Activated T-helper 17 cell treated with anti-CD3 and anti-CD28 coated beads, Interleukin-2, amount 50 U/mL, for 72 hours (primary cell): ENCODE data around the gene NDUFAF2. TPM values are rescaled to one million over a fixed set of nuclear protein-coding genes. Genes with fewer than 3 reads are reported as not detected.
"Not testable (repeated sequence)": the region's sequence is repeated elsewhere in the genome, so short reads cannot be mapped to it uniquely, and the experiment has no call there.

ENCODE experiments used
- ATAC-seq: fragments of 150-1000 bp; cut with Tn5 transposase; replicated peaks from 2 replicates; pipeline ENCODE4 v1.10.0; 2021; ENCODE audit warnings: mild to moderate bottlenecking, moderate library complexity
- H3K27ac Mint-ChIP-seq: one replicate; pipeline ENCODE4 v1.8.0; 2022; ENCODE audit warnings: mixed read lengths
- H3K27me3 Mint-ChIP-seq: one replicate; pipeline ENCODE4 v1.8.0; 2022; ENCODE audit warnings: mixed read lengths
- H3K36me3 Mint-ChIP-seq: one replicate; pipeline ENCODE4 v1.8.0; 2022; ENCODE audit warnings: low read depth, mild to moderate bottlenecking, mixed read lengths
- H3K4me1 Mint-ChIP-seq: one replicate; pipeline ENCODE4 v1.8.0; 2022; ENCODE audit warnings: mixed read lengths
- H3K4me3 Mint-ChIP-seq: one replicate; pipeline ENCODE4 v1.8.0; 2022; ENCODE audit warnings: mild to moderate bottlenecking, mixed read lengths
- H3K9me3 Mint-ChIP-seq: one replicate; pipeline ENCODE4 v1.8.0; 2022; ENCODE audit warnings: mixed read lengths
- total RNA-seq, 2 donors: library from RNA; stranded (reverse); gene quantifications; one replicate each; pipeline ENCODE4 v1.2.3, GENCODE V29; 2022

Gene NDUFAF2
- total RNA-seq, 2 donors from 2014 or later, result 13.6 to 30.4 TPM

GRCh38 chr5:60961685-60962084, 16.7 kb downstream of the NDUFAF2 start:
- Mint-ChIP-seq H3K4me1 (no peaks in the 10 kb centered on the region), H3K27me3 (no peaks in the 10 kb centered on the region), H3K9me3 (peaks cover 3% of the 10 kb centered on the region), H3K4me3 (no peak overlapping the region), H3K36me3 (no peaks in the 10 kb centered on the region), H3K27ac (no peak overlapping the region)
- ATAC-seq, result no peak

- Mint-ChIP-seq H3K4me3 (no peak overlapping the region), H3K27me3 (no peaks in the 10 kb centered on the region), H3K9me3 (peaks cover 16% of the 10 kb centered on the region), H3K4me1 (peaks cover 9% of the 10 kb centered on the region), H3K36me3 (no peaks in the 10 kb centered on the region), H3K27ac (no peak overlapping the region)
- ATAC-seq, result peak; percentile 99
Observed at GRCh38 chr5:60972231-60972630, 27.2 kb downstream of the NDUFAF2 start.

DNA sequence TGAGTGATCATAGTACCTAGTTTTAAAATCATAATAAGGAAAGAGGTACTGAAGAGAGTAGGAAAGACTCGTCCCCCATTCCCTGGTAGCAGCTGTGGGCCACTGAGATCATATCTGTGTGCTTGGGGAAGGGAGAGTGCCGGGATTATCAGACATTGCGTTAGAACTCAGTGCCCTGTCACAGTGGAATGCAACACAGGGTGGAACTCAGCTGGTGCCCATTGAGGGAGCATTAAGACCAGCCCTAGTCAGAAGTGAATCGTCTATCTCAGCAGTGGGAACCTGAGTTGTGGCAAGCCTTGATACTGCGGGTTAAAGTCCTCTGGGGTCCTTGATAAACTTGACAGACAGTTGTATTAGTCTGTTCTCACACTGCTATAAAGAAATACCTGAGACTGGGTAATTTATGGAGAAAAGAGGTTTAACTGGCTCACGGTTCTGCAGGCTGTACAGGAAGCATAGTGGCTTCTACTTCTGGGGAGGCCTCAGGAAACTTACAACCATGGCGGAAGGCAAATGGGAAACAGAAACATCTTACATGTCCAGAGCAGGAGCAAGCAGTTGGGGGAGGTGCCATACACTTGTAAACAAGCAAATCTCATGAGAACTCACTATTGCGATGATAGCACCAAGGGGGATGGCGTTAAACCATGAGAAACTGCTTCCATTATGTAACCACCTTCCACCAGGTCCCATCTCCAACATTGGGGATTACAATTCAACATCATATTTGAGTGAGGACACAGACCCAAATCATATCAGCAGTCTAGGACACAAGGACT, 33.1 kb downstream of the NDUFAF2 start:
- H3K36me3 Mint-ChIP-seq, result no peaks in the 10 kb centered on the region
- no peak for ATAC-seq
- H3K4me1 Mint-ChIP-seq, result peaks cover 9% of the 10 kb centered on the region
- no peaks in the 10 kb centered on the region for H3K27me3 Mint-ChIP-seq
- no peak overlapping the region for H3K27ac Mint-ChIP-seq
- H3K4me3 Mint-ChIP-seq, result no peak overlapping the region
- peaks cover 16% of the 10 kb centered on the region for H3K9me3 Mint-ChIP-seq

GRCh38 chr5:60978968-60979367, 34.0 kb downstream of the NDUFAF2 start:
- no peak overlapping the region for H3K27ac Mint-ChIP-seq
- no peak for ATAC-seq
- H3K4me1 Mint-ChIP-seq, result peaks cover 9% of the 10 kb centered on the region
- H3K4me3 Mint-ChIP-seq, result no peak overlapping the region
- H3K27me3 Mint-ChIP-seq, result no peaks in the 10 kb centered on the region
- H3K9me3 Mint-ChIP-seq, result peaks cover 16% of the 10 kb centered on the region
- H3K36me3 Mint-ChIP-seq, result no peaks in the 10 kb centered on the region

- no peak for ATAC-seq
- Mint-ChIP-seq H3K9me3 (peaks cover 21% of the 10 kb centered on the region), H3K27ac (no peak overlapping the region), H3K27me3 (no peaks in the 10 kb centered on the region), H3K4me3 (no peak overlapping the region), H3K36me3 (peaks cover 5% of the 10 kb centered on the region), H3K4me1 (peaks cover under 1% of the 10 kb centered on the region)
Observed at GRCh38 chr5:60980511-60980910, 35.5 kb downstream of the NDUFAF2 start.

- not testable (repeated sequence) for ATAC-seq, H3K36me3 Mint-ChIP-seq, H3K27ac Mint-ChIP-seq, H3K4me1 Mint-ChIP-seq, H3K27me3 Mint-ChIP-seq, H3K4me3 Mint-ChIP-seq
- peaks cover 25% of the 10 kb centered on the region for H3K9me3 Mint-ChIP-seq
Observed at GRCh38 chr5:60982127-60982526, 37.1 kb downstream of the NDUFAF2 start.

DNA sequence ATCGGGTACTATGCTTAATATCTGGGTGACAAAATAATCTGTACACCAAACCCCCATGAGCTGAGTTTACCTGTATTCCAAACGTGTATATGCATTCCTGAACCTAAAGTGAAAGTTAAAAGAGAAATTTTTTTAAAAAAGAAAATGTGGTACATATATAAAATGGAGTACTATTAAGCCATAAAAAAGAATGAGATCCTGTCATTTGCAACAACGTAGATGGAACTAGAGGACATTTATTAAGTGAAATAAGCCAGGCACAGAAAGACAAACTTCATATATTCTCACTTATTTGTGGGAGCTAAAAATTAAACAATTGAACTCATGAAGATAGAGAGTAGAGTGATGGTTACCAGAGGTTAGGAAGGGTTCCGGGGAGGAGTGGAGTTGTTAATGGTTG, 44.8 kb downstream of the NDUFAF2 start:
- Mint-ChIP-seq H3K36me3 (peaks cover 13% of the 10 kb centered on the region), H3K27me3 (no peaks in the 10 kb centered on the region)
- ATAC-seq, result no peak

DNA sequence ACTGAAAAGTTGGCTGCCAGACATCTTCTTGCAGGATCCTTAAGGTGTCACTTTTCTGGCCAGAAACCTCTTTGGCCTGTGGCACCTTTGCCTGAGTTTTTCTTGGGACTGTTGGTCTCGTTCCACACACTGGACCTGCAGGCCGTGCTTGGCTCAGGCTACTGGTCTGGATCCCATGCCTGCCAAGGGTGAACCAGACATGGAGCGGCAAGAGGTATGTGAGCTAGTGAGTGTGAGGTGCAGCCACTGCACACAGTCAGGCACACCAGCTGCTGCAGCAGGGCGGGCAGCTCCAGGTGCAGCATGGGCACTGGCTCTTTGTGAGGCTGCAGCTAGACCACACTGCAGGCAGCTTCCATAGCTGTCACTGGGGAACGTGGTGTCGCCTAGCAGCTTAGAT, 47.9 kb downstream of the NDUFAF2 start:
- Mint-ChIP-seq H3K4me1 (peaks cover 4% of the 10 kb centered on the region), H3K36me3 (peaks cover 6% of the 10 kb centered on the region), H3K9me3 (peaks cover 5% of the 10 kb centered on the region), H3K27ac (no peak overlapping the region), H3K27me3 (no peaks in the 10 kb centered on the region), H3K4me3 (no peak overlapping the region)
- ATAC-seq, result no peak

More for the DNA sequence above, 44.8 kb downstream of the NDUFAF2 start:
- H3K27ac Mint-ChIP-seq, result no peak overlapping the region
- H3K4me3 Mint-ChIP-seq, result no peak overlapping the region
- H3K4me1 Mint-ChIP-seq, result no peaks in the 10 kb centered on the region
- H3K9me3 Mint-ChIP-seq, result peaks cover 17% of the 10 kb centered on the region

GRCh38 chr5:60993425-60993824, 48.4 kb downstream of the NDUFAF2 start:
- Mint-ChIP-seq H3K4me3 (no peak overlapping the region), H3K27me3 (no peaks in the 10 kb centered on the region), H3K27ac (no peak overlapping the region), H3K4me1 (peaks cover 4% of the 10 kb centered on the region), H3K9me3 (peaks cover 2% of the 10 kb centered on the region), H3K36me3 (peaks cover 6% of the 10 kb centered on the region)
- ATAC-seq, result no peak

GRCh38 chr5:60993875-60994571, 49.0 kb downstream of the NDUFAF2 start:
- no peak overlapping the region for H3K4me3 Mint-ChIP-seq
- no peak for ATAC-seq
- peaks cover 6% of the 10 kb centered on the region for H3K36me3 Mint-ChIP-seq
- peaks cover 4% of the 10 kb centered on the region for H3K4me1 Mint-ChIP-seq
- no peaks in the 10 kb centered on the region for H3K9me3 Mint-ChIP-seq
- no peaks in the 10 kb centered on the region for H3K27me3 Mint-ChIP-seq
- no peak overlapping the region for H3K27ac Mint-ChIP-seq

DNA sequence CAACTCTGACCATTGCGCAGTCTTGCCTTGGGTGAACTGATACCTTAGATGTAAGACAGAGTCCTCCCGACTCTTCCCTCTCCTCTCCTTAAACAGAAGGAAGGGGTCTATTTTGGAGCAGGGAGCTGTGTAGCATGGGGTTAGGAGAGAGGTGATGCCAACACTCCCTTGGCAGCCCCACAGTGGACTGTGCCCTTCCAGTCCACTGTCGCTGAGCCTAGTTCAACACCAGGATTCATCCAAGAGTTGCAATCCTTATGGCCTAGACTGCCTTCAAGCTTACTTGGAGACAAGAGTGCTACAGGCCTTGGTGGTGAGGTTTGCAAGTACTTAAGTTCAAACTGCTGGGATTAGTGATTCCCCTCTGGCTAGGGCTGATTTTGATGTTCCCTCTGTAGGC, 51.4 kb downstream of the NDUFAF2 start:
- no peak overlapping the region for H3K4me3 Mint-ChIP-seq
- H3K27me3 Mint-ChIP-seq, result no peaks in the 10 kb centered on the region
- H3K36me3 Mint-ChIP-seq, result peaks cover 6% of the 10 kb centered on the region
- no peaks in the 10 kb centered on the region for H3K9me3 Mint-ChIP-seq
- H3K27ac Mint-ChIP-seq, result peak overlapping the region; percentile 20
- peaks cover 4% of the 10 kb centered on the region for H3K4me1 Mint-ChIP-seq
- no peak for ATAC-seq

DNA sequence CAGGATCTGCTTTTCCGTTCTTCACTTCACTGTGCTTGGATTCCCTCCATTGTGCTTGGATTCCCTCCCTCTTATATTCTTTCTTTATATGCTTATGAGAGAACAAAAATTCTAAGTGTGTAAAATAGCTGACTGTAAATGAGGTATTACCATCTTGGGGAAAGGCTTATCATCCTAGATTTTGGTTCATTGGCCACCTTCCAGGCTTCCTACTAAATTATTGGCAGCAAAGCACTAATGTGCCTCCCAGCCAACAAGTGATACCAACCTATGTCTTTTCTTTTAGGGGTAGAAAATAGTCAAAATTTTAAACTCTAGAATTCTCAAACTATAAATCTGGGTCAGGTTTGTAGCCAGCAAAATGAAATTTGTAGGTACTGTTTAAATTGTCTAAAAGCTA, 52.7 kb downstream of the NDUFAF2 start:
- no peaks in the 10 kb centered on the region for H3K9me3 Mint-ChIP-seq

GRCh38 chr5:61000887-61001286, 55.9 kb downstream of the NDUFAF2 start:
- H3K4me3 Mint-ChIP-seq, result no peak overlapping the region
- peaks cover 3% of the 10 kb centered on the region for H3K4me1 Mint-ChIP-seq
- no peaks in the 10 kb centered on the region for H3K36me3 Mint-ChIP-seq
- no peak for ATAC-seq
- no peaks in the 10 kb centered on the region for H3K27me3 Mint-ChIP-seq
- H3K9me3 Mint-ChIP-seq, result no peaks in the 10 kb centered on the region
- H3K27ac Mint-ChIP-seq, result no peak overlapping the region

More for the DNA sequence above, 52.7 kb downstream of the NDUFAF2 start:
- no peaks in the 10 kb centered on the region for H3K36me3 Mint-ChIP-seq
- H3K4me1 Mint-ChIP-seq, result peaks cover 4% of the 10 kb centered on the region
- H3K27ac Mint-ChIP-seq, result no peak overlapping the region
- no peak for ATAC-seq
- H3K4me3 Mint-ChIP-seq, result no peak overlapping the region
- H3K27me3 Mint-ChIP-seq, result no peaks in the 10 kb centered on the region

- Mint-ChIP-seq H3K27me3 (no peaks in the 10 kb centered on the region), H3K36me3 (no peaks in the 10 kb centered on the region), H3K4me1 (peaks cover 3% of the 10 kb centered on the region), H3K27ac (no peak overlapping the region), H3K4me3 (no peak overlapping the region), H3K9me3 (no peaks in the 10 kb centered on the region)
- ATAC-seq, result no peak
Observed at GRCh38 chr5:61001647-61002046, 56.6 kb downstream of the NDUFAF2 start.
